Common myeloid progenitor, CD34-positive (primary cell): ENCODE results near the gene MEGF11.
A peak's percentile ranks its signal among the peaks of the same experiment; 100 is the strongest.
"Not testable (repeated sequence)": the region's sequence is repeated elsewhere in the genome, so short reads cannot be mapped to it uniquely, and the experiment has no call there.

ENCODE experiments used
- CTCF ChIA-PET: fragments of 350-600 bp; sonication (Branson Sonifier 250); formaldehyde crosslinking; loops from one replicate; lab custom pipeline; 2021; ENCODE audit warnings: antibody characterized with exemption; lab: Charles Lee
- POLR2A ChIA-PET: fragments of 350-600 bp; sonication (Branson Sonifier 250); formaldehyde crosslinking; loops from one replicate; lab custom pipeline; 2021; ENCODE audit warnings: antibody characterized with exemption; lab: Charles Lee
- DNase-seq, 3 donors: peaks; one replicate each; pipeline versions ENCODE4 v3.0.0 to v3.0.0-alpha.2; 2013
- H3K27ac ChIP-seq, 2 experiments: 1 replicate in 1 of 2; 2 replicates in 1 of 2; pipeline ENCODE4 v1.7.0; 2013; ENCODE audit warnings: inconsistent platforms in 2 of 2, low read length in 2 of 2, mild to moderate bottlenecking in 2 of 2, low read depth in 1 of 2, moderate library complexity in 1 of 2; ENCODE audit not compliant: severe bottlenecking in 2 of 2, insufficient read depth in 1 of 2, poor library complexity in 1 of 2
- H3K27me3 ChIP-seq, 5 experiments: replicated peaks in 2 of 5; 1 replicate in 3 of 5; 2 replicates in 2 of 5; pipeline versions ENCODE4 v1.6.1 to v1.7.0; 2013; ENCODE audit warnings: low read length in 4 of 5, mild to moderate bottlenecking in 2 of 5, moderate library complexity in 2 of 5, inconsistent platforms in 1 of 5; ENCODE audit not compliant: insufficient read depth in 5 of 5, control insufficient read depth in 4 of 5
- H3K36me3 ChIP-seq, 4 experiments: 1 replicate in 2 of 4; 2 replicates in 2 of 4; pipeline versions ENCODE4 v1.6.1 to v1.7.0; 2013; ENCODE audit warnings: low read length in 3 of 4, control low read depth in 1 of 4, mild to moderate bottlenecking in 1 of 4; ENCODE audit not compliant: control insufficient read depth in 4 of 4, insufficient read depth in 4 of 4
- H3K4me1 ChIP-seq, 4 experiments: 1 replicate in 3 of 4; 2 replicates in 1 of 4; pipeline versions ENCODE4 v1.6.1 to v1.7.1; 2013; ENCODE audit warnings: low read length in 3 of 4, mild to moderate bottlenecking in 3 of 4, control low read depth in 1 of 4, inconsistent platforms in 1 of 4, moderate library complexity in 1 of 4; ENCODE audit not compliant: control insufficient read depth in 4 of 4, insufficient read depth in 4 of 4; ENCODE audit errors: control extremely low read depth in 1 of 4
- H3K4me3 ChIP-seq, 7 experiments: 1 replicate in 4 of 7; 2 replicates in 3 of 7; pipeline versions ENCODE4 v1.5.1 to v1.7.0; 2013; ENCODE audit warnings: mild to moderate bottlenecking in 7 of 7, low read length in 6 of 7, moderate library complexity in 6 of 7, inconsistent platforms in 2 of 7, low read depth in 2 of 7, control low read depth in 1 of 7; ENCODE audit not compliant: insufficient read depth in 4 of 7, control insufficient read depth in 1 of 7; ENCODE audit errors: extremely low read depth in 1 of 7
- H3K9me3 ChIP-seq, 5 experiments: 1 replicate in 4 of 5; 2 replicates in 1 of 5; pipeline versions ENCODE4 v1.6.1 to v1.7.1; 2013; ENCODE audit warnings: low read length in 4 of 5, mild to moderate bottlenecking in 2 of 5, inconsistent platforms in 1 of 5, low read depth in 1 of 5, moderate library complexity in 1 of 5; ENCODE audit not compliant: control insufficient read depth in 4 of 5, insufficient read depth in 2 of 5; ENCODE audit errors: control extremely low read depth in 1 of 5
- WGBS: methylation state at CpG from one replicate; pipeline ENCODE4 v1.1.5; 2013; ENCODE audit not compliant: insufficient coverage; 5-methylcytosine and 5-hydroxymethylcytosine counted together

Gene MEGF11

GRCh38 chr15:65869954-65870871, 383.3 kb downstream of the MEGF11 start:
- Histone ChIP-seq H3K9me3 (no peaks in the 10 kb centered on the region), H3K4me3 (peak overlapping the region; percentile 83 to 97 (median 92)), H3K36me3 (peaks cover 3 to 7% (median 4%) of the 10 kb centered on the region in 4 experiments), H3K27ac (peak overlapping the region; percentile 81 to 94), H3K4me1 (peaks cover 0 to 17% (median 8%) of the 10 kb centered on the region in 4 experiments), H3K27me3 (no peaks in the 10 kb centered on the region)
- ChIA-PET POLR2A (interaction anchor here (0.6 to 1.3 kb wide), 2 partner anchors 8 to 15 kb away, joined by 5 to 6 read pairs; no protein-coding TSS in a partner anchor), CTCF (interaction anchor here (0.6 to 2.6 kb wide), 9 partner anchors 7 to 232 kb away, joined by 3 to 15 read pairs (median 4); no protein-coding TSS in a partner anchor)
- WGBS = 2% methylated on average over 24 of the region's 43 CpGs
- peak; percentile 43 to 74 (median 61) for DNase-seq

GRCh38 chr15:65869126-65869953, 384.2 kb downstream of the MEGF11 start, which contains the start of gene RAB11A:
TSS of gene RAB11A (plus strand) at chr15:65869491. CDS start at chr15:65869586, 95 bp downstream.
- DNase-seq = peak; percentile 98 to 99 (median 99)
- under 1% methylated on average over 56 of the region's 62 CpGs for WGBS
- CTCF ChIA-PET = interaction anchor here (0.6 to 2.6 kb wide), 15 partner anchors 8 to 231 kb away, joined by 3 to 15 read pairs (median 4); no protein-coding TSS in a partner anchor
- Histone ChIP-seq H3K36me3 (peaks cover 0 to 3% (median 0%) of the 10 kb centered on the region in 4 experiments), H3K27ac (peak within 1 kb of the TSS; percentile 81 to 94), H3K4me1 (peaks cover 0 to 17% (median 8%) of the 10 kb centered on the region in 4 experiments), H3K27me3 (no peaks in the 10 kb centered on the region), H3K9me3 (no peaks in the 10 kb centered on the region), H3K4me3 (peak within 1 kb of the TSS; percentile 83 to 97 (median 92))
- POLR2A ChIA-PET = interaction anchor here (0.6 to 1.3 kb wide), 4 partner anchors 9 to 122 kb away, joined by 3 to 6 read pairs (median 4); no protein-coding TSS in a partner anchor

GRCh38 chr15:65868546-65869125, 384.9 kb downstream of the MEGF11 start:
- peak overlapping the region; percentile 81 to 94 for H3K27ac ChIP-seq
- peaks cover 0 to 17% (median 8%) of the 10 kb centered on the region in 4 experiments for H3K4me1 ChIP-seq
- no peaks in the 10 kb centered on the region for H3K9me3 ChIP-seq
- H3K4me3 ChIP-seq = peak overlapping the region; percentile 83 to 97 (median 92)
- WGBS = 69% methylated on average over 10 of the region's 11 CpGs
- POLR2A ChIA-PET = interaction anchor here (0.6 to 1.3 kb wide), 4 partner anchors 10 to 121 kb away, joined by 3 to 6 read pairs (median 3); no protein-coding TSS in a partner anchor
- no peak for DNase-seq
- CTCF ChIA-PET = interaction anchor here (0.8 to 2.6 kb wide), 12 partner anchors 9 to 147 kb away, joined by 3 to 15 read pairs (median 4); no protein-coding TSS in a partner anchor
- no peaks in the 10 kb centered on the region for H3K27me3 ChIP-seq
- H3K36me3 ChIP-seq = no peaks in the 10 kb centered on the region

GRCh38 chr15:65867933-65868332, 385.6 kb downstream of the MEGF11 start:
- H3K27me3 ChIP-seq, H3K36me3 ChIP-seq, DNase-seq, H3K4me3 ChIP-seq, H3K9me3 ChIP-seq, H3K27ac ChIP-seq: not testable (repeated sequence)
- ChIA-PET POLR2A (interaction anchor here (0.6 kb wide), 1 partner anchor 31 kb away, joined by 3 read pairs; no protein-coding TSS in a partner anchor), CTCF (interaction anchor here (2.6 kb wide), 1 partner anchor 11 kb away, joined by 15 read pairs; no protein-coding TSS in a partner anchor)
- peaks cover 0 to 17% (median 8%) of the 10 kb centered on the region in 4 experiments for H3K4me1 ChIP-seq
- 100% methylated on average over 6 of the region's 6 CpGs for WGBS

- Histone ChIP-seq H3K4me1 (peaks cover 0 to 17% (median 8%) of the 10 kb centered on the region in 4 experiments), H3K9me3 (no peaks in the 10 kb centered on the region), H3K27ac (no peak overlapping the region), H3K36me3 (no peaks in the 10 kb centered on the region), H3K27me3 (no peaks in the 10 kb centered on the region), H3K4me3 (no peak overlapping the region)
- DNase-seq = no peak
- ChIA-PET CTCF (no interaction called here), POLR2A (interaction anchor here (0.6 kb wide), 1 partner anchor 319 kb away, joined by 3 read pairs; no protein-coding TSS in a partner anchor)
- WGBS = 100% methylated on average over 1 of the region's 3 CpGs
Observed at GRCh38 chr15:65867244-65867643, 386.3 kb downstream of the MEGF11 start.

GRCh38 chr15:65863106-65863505, 390.4 kb downstream of the MEGF11 start:
- DNase-seq = no peak
- no peak overlapping the region for H3K4me3 ChIP-seq
- no peaks in the 10 kb centered on the region for H3K36me3 ChIP-seq
- ChIA-PET CTCF (interaction anchor here (1.1 to 2.4 kb wide), 5 partner anchors 9 to 72 kb away, joined by 3 to 8 read pairs (median 3); no protein-coding TSS in a partner anchor), POLR2A (no interaction called here)
- H3K27ac ChIP-seq = no peak overlapping the region
- H3K9me3 ChIP-seq = no peaks in the 10 kb centered on the region
- H3K4me1 ChIP-seq = peaks cover 0 to 9% (median 3%) of the 10 kb centered on the region in 4 experiments
- no peaks in the 10 kb centered on the region for H3K27me3 ChIP-seq
- 96% methylated on average over 3 of the region's 6 CpGs for WGBS
